Measurements from ENCODE around the gene TMEM181. TPM values are rescaled to one million over a fixed set of nuclear protein-coding genes. Genes with fewer than 3 reads are reported as not detected.

Gene TMEM181
- total RNA-seq, 1 donor from 2014 or later, result 27.3 TPM

- no peak overlapping the region for H3K4me3 ChIP-seq
- no peak overlapping the region for H3K4me3 Mint-ChIP-seq
- peaks cover 4% of the 10 kb centered on the region for H3K27me3 Mint-ChIP-seq (ENCODE audit: insufficient read depth, low read depth)
- H3K9me3 ChIP-seq (ENCODE audit: low read depth), result no peaks in the 10 kb centered on the region
- TF ChIP-seq EZH2phosphoT487 (IDR thresholded peaks at IDR 0.05), result no peak
- no peak for TF ChIP-seq EZH2 (IDR thresholded peaks at IDR 0.05)
- TF ChIP-seq CTCF (IDR thresholded peaks at IDR 0.05), result no peak
- DNase-seq (ENCODE audit: low spot score), result no peak
- no peak overlapping the region for H3K9ac ChIP-seq
- H3K27ac ChIP-seq, result no peak overlapping the region
- peaks cover 21% of the 10 kb centered on the region for H4K20me1 ChIP-seq (ENCODE audit: low read depth)
- H3F3A ChIP-seq (ENCODE audit: low read depth), result peaks cover 5% of the 10 kb centered on the region
- H2AFZ ChIP-seq (replicated peaks), result no peak overlapping the region
- H3K27me3 ChIP-seq, result no peaks in the 10 kb centered on the region
- peaks cover 16% of the 10 kb centered on the region for H3K4me1 ChIP-seq
- H3K4me2 ChIP-seq, result no peak overlapping the region
- peaks cover 70% of the 10 kb centered on the region for H3K79me2 ChIP-seq (ENCODE audit: low read depth)
- H3K4me1 Mint-ChIP-seq, result peaks cover 17% of the 10 kb centered on the region
- no peak overlapping the region for H3K27ac Mint-ChIP-seq
- H3K9me3 Mint-ChIP-seq, result peaks cover 5% of the 10 kb centered on the region
- no peaks in the 10 kb centered on the region for H3K36me3 ChIP-seq
- peaks cover 19% of the 10 kb centered on the region for H3K36me3 Mint-ChIP-seq
These were observed 12.1 kb downstream of the TMEM181 start for GRCh38 chr6:158571826-158572652.

GRCh38 chr6:158572653-158573541, 13.0 kb downstream of the TMEM181 start:
- H4K20me1 ChIP-seq (ENCODE audit: low read depth), result peaks cover 12% of the 10 kb centered on the region
- no peak overlapping the region for H3K4me2 ChIP-seq
- TF ChIP-seq EZH2phosphoT487 (IDR thresholded peaks at IDR 0.05) (no peak), CTCF (IDR thresholded peaks at IDR 0.05) (no peak), EZH2 (IDR thresholded peaks at IDR 0.05) (no peak)
- peaks cover 5% of the 10 kb centered on the region for H3F3A ChIP-seq (ENCODE audit: low read depth)
- peaks cover 23% of the 10 kb centered on the region for H3K36me3 Mint-ChIP-seq
- no peak for DNase-seq (ENCODE audit: low spot score)
- no peak overlapping the region for H3K27ac Mint-ChIP-seq
- peaks cover 9% of the 10 kb centered on the region for H3K9me3 Mint-ChIP-seq
- H3K4me1 ChIP-seq, result peaks cover 16% of the 10 kb centered on the region
- H3K27ac ChIP-seq, result no peak overlapping the region
- H3K4me3 ChIP-seq, result no peak overlapping the region
- H3K4me3 Mint-ChIP-seq, result no peak overlapping the region
- H3K4me1 Mint-ChIP-seq, result peaks cover 13% of the 10 kb centered on the region
- no peaks in the 10 kb centered on the region for H3K36me3 ChIP-seq
- no peaks in the 10 kb centered on the region for H3K9me3 ChIP-seq (ENCODE audit: low read depth)
- peaks cover 3% of the 10 kb centered on the region for H3K27me3 Mint-ChIP-seq (ENCODE audit: insufficient read depth, low read depth)
- no peak overlapping the region for H3K9ac ChIP-seq
- no peaks in the 10 kb centered on the region for H3K27me3 ChIP-seq
- no peak overlapping the region for H2AFZ ChIP-seq (replicated peaks)
- H3K79me2 ChIP-seq (ENCODE audit: low read depth), result peaks cover 70% of the 10 kb centered on the region

- H4K20me1 ChIP-seq (ENCODE audit: low read depth), result peaks cover 6% of the 10 kb centered on the region
These were observed 13.6 kb downstream of the TMEM181 start for GRCh38 chr6:158573542-158573931.

More at GRCh38 chr6:158573542-158573931, 13.6 kb downstream of the TMEM181 start:
- peaks cover 23% of the 10 kb centered on the region for H3K36me3 Mint-ChIP-seq
- Histone ChIP-seq H3K9ac (no peak overlapping the region), H3K36me3 (no peaks in the 10 kb centered on the region), H3K27me3 (no peaks in the 10 kb centered on the region), H3K4me3 (no peak overlapping the region), H3K4me2 (no peak overlapping the region), H3K27ac (no peak overlapping the region), H3K4me1 (peaks cover 14% of the 10 kb centered on the region), H3K79me2 (ENCODE audit: low read depth) (peaks cover 66% of the 10 kb centered on the region), H3K9me3 (ENCODE audit: low read depth) (no peaks in the 10 kb centered on the region), H3F3A (ENCODE audit: low read depth) (peaks cover 5% of the 10 kb centered on the region), H2AFZ (replicated peaks) (no peak overlapping the region)
- peaks cover 10% of the 10 kb centered on the region for H3K4me1 Mint-ChIP-seq
- TF ChIP-seq EZH2 (IDR thresholded peaks at IDR 0.05), result no peak
- TF ChIP-seq EZH2phosphoT487 (IDR thresholded peaks at IDR 0.05), result no peak
- TF ChIP-seq CTCF (IDR thresholded peaks at IDR 0.05), result no peak
- H3K4me3 Mint-ChIP-seq, result no peak overlapping the region
- H3K27me3 Mint-ChIP-seq (ENCODE audit: insufficient read depth, low read depth), result peaks cover 2% of the 10 kb centered on the region
- H3K9me3 Mint-ChIP-seq, result peaks cover 9% of the 10 kb centered on the region
- no peak overlapping the region for H3K27ac Mint-ChIP-seq
- DNase-seq (ENCODE audit: low spot score), result no peak
